PC-3 (cell line): ENCODE data around the gene SCN5A. TPM values are rescaled to one million over a fixed set of nuclear protein-coding genes. Genes with fewer than 3 reads are reported as not detected.
A peak's percentile ranks its signal among the peaks of the same experiment; 100 is the strongest.

Experiments used
- ATAC-seq: fragments of 200-7000 bp; cut with Tn5 transposase; 2 replicates; pipeline ENCODE4 v1.9.1; 2020; ENCODE audit warnings: mild to moderate bottlenecking, moderate library complexity
- BruUV-seq: library from RNA; stranded (reverse); fragments of 400-500 nt; replicated peaks from 2 replicates; lab custom pipeline; 2021; lab: Mats Ljungman, UMichigan
- CTCF ChIA-PET: fragments of 300-600 bp; sonication (Branson Sonifier 250); formaldehyde crosslinking; loops from one replicate; lab custom pipeline; 2022; ENCODE audit warnings: antibody characterized with exemption; lab: Charles Lee
- POLR2A ChIA-PET: fragments of 300-600 bp; sonication (Branson Sonifier 250); formaldehyde crosslinking; loops from one replicate; lab custom pipeline; 2022; ENCODE audit warnings: antibody characterized with exemption; ENCODE audit not compliant: unreplicated experiment; lab: Charles Lee
- DNase-seq: peaks from one replicate; pipeline ENCODE4 v3.0.0-alpha.2; 2015
- H2AFZ ChIP-seq: fragments of 300-600 bp; sonication (generic); 2 replicates; pipeline ENCODE4 v1.6.0; 2016; ENCODE audit warnings: antibody characterized with exemption, low read length
- H3F3A ChIP-seq: fragments of 300-600 bp; sonication (generic); one replicate; pipeline ENCODE4 v1.6.0; 2017; ENCODE audit warnings: antibody characterized with exemption, low read length, control low read depth, mild to moderate bottlenecking; ENCODE audit not compliant: unreplicated experiment
- H3K27ac ChIP-seq: fragments of 300-600 bp; sonication (generic); 2 replicates; pipeline ENCODE4 v1.5.1; 2016; ENCODE audit warnings: mild to moderate bottlenecking, low read length
- H3K27me3 ChIP-seq: fragments of 300-600 bp; sonication (generic); 2 replicates; pipeline ENCODE4 v1.6.1; 2016; ENCODE audit warnings: low read length, mixed read lengths
- H3K36me3 ChIP-seq: fragments of 300-600 bp; sonication (generic); 2 replicates; pipeline ENCODE4 v1.6.1; 2016; ENCODE audit warnings: low read depth, mixed run types, low read length, mixed read lengths
- H3K4me1 ChIP-seq: fragments of 300-600 bp; sonication (generic); 2 replicates; pipeline ENCODE4 v1.5.1; 2016; ENCODE audit warnings: low read length; ENCODE audit not compliant: insufficient read depth
- H3K4me2 ChIP-seq: fragments of 300-600 bp; sonication (generic); 2 replicates; pipeline ENCODE4 v1.6.0; 2016; ENCODE audit warnings: low read length
- H3K4me3 ChIP-seq: fragments of 300-600 bp; sonication (generic); 2 replicates; pipeline ENCODE4 v1.5.1; 2016; ENCODE audit warnings: mild to moderate bottlenecking, low read length, mixed read lengths
- H3K79me2 ChIP-seq: fragments of 300-600 bp; sonication (generic); 2 replicates; pipeline ENCODE4 v1.6.1; 2017; ENCODE audit warnings: low read length, mixed read lengths
- H3K9ac ChIP-seq: fragments of 300-600 bp; sonication (generic); 2 replicates; pipeline ENCODE4 v1.6.0; 2016; ENCODE audit warnings: mild to moderate bottlenecking, low read length
- H3K9me2 ChIP-seq: fragments of 300-600 bp; sonication (generic); replicated peaks from 2 replicates; pipeline ENCODE4 v1.6.1; 2016; ENCODE audit warnings: mixed run types, low read length, mixed read lengths
- H3K9me3 ChIP-seq: fragments of 300-600 bp; sonication (generic); 2 replicates; pipeline ENCODE4 v1.6.1; 2016; ENCODE audit warnings: low read length, mixed read lengths
- H4K20me1 ChIP-seq: fragments of 300-600 bp; sonication (generic); 2 replicates; pipeline ENCODE4 v1.6.1; 2016; ENCODE audit warnings: low read length, mixed read lengths
- CTCF ChIP-seq: fragments of 300-600 bp; sonication (generic); conservative IDR thresholded peaks from 2 replicates; pipeline ENCODE4 v1.5.1; 2017; ENCODE audit warnings: antibody characterized with exemption, low read depth, mild to moderate bottlenecking, low read length
- EZH2 ChIP-seq: fragments of 300-600 bp; sonication (generic); IDR thresholded peaks from one replicate; pipeline ENCODE4 v1.6.1; 2017; ENCODE audit warnings: antibody characterized with exemption, mild to moderate bottlenecking, low read length; ENCODE audit not compliant: unreplicated experiment
- EZH2phosphoT487 ChIP-seq: fragments of 300-600 bp; sonication (generic); IDR thresholded peaks from 2 replicates; pipeline ENCODE4 v1.6.1; 2018; ENCODE audit warnings: mild to moderate bottlenecking, antibody characterized with exemption, low read length, borderline replicate concordance
- intact Hi-C: fragments of 100-400 bp; cut with micrococcal nuclease; formaldehyde crosslinking; loops from 2 replicates; pipeline ENCODE4 v1.9.0; 2023
- total RNA-seq: library from RNA; depleted of rRNA; stranded (reverse); fragments of >200 nt; gene quantifications from 2 replicates; pipeline ENCODE4 v1.2.3, GENCODE V29; 2014

SCN5A gene
- total RNA-seq, 1 experiment from 2014 or later = not detected

- no peaks in the 10 kb centered on the region for H3K9me3 ChIP-seq
- no peak overlapping the region for H3K27ac ChIP-seq
- ChIA-PET POLR2A (no interaction called here), CTCF (interaction anchor here (0.6 kb wide), 1 partner anchor 692 kb away, joined by 3 read pairs; no protein-coding TSS in a partner anchor)
- H3K4me3 ChIP-seq = no peak overlapping the region
- H3K79me2 ChIP-seq = no peaks in the 10 kb centered on the region
- H4K20me1 ChIP-seq = no peaks in the 10 kb centered on the region
- no peak overlapping the region for H3K9ac ChIP-seq
- H3K36me3 ChIP-seq = no peaks in the 10 kb centered on the region
- H3K27me3 ChIP-seq = peaks cover 71% of the 10 kb centered on the region
- TF ChIP-seq CTCF = no peak
- TF ChIP-seq EZH2 = no peak
- no peak for TF ChIP-seq EZH2phosphoT487
- peaks cover 3% of the 10 kb centered on the region; the same call in 1 of the 2 replicates for H3K4me1 ChIP-seq
- intact Hi-C loops = loop anchor here (2.0 kb wide), 1 partner anchor 197 kb away; no protein-coding TSS in a partner anchor
- H3K9me2 ChIP-seq = no peaks in the 10 kb centered on the region
- no peak overlapping the region for H2AFZ ChIP-seq
- no peaks in the 10 kb centered on the region for H3F3A ChIP-seq
- no TSS peak for BruUV-seq
- no peak for ATAC-seq
- no peak overlapping the region for H3K4me2 ChIP-seq
- no peak for DNase-seq
These were observed 2.1 kb downstream of the SCN5A start for GRCh38 chr3:38647217-38647970.

- no peaks in the 10 kb centered on the region for H3K9me3 ChIP-seq
- no peaks in the 10 kb centered on the region for H4K20me1 ChIP-seq
- peaks cover 76% of the 10 kb centered on the region for H3K27me3 ChIP-seq
- H3K9ac ChIP-seq = no peak overlapping the region
- H3K27ac ChIP-seq = no peak overlapping the region
- intact Hi-C loops = loop anchor here (2.0 kb wide), 1 partner anchor 198 kb away; no protein-coding TSS in a partner anchor
- no TSS peak for BruUV-seq
- H3K36me3 ChIP-seq = no peaks in the 10 kb centered on the region
- H3K4me3 ChIP-seq = no peak overlapping the region
- TF ChIP-seq EZH2phosphoT487 (no peak), CTCF (peak; percentile 60)
- H3K79me2 ChIP-seq = no peaks in the 10 kb centered on the region
- ChIA-PET CTCF (interaction anchor here (0.6 kb wide), 1 partner anchor 691 kb away, joined by 3 read pairs; no protein-coding TSS in a partner anchor), POLR2A (no interaction called here)
- peak; percentile 32 for DNase-seq
- H3K4me1 ChIP-seq = peaks cover 3% of the 10 kb centered on the region; the same call in 1 of the 2 replicates
- ATAC-seq = no peak
- no peaks in the 10 kb centered on the region for H3K9me2 ChIP-seq
- no peak overlapping the region for H2AFZ ChIP-seq
- no peaks in the 10 kb centered on the region for H3F3A ChIP-seq
- no peak overlapping the region for H3K4me2 ChIP-seq
These were observed 2.9 kb downstream of the SCN5A start for GRCh38 chr3:38646630-38647029.

GRCh38 chr3:38646062-38646461, 3.4 kb downstream of the SCN5A start:
- POLR2A ChIA-PET = no interaction called here
- Histone ChIP-seq H3K79me2 (no peaks in the 10 kb centered on the region), H4K20me1 (no peaks in the 10 kb centered on the region), H2AFZ (no peak overlapping the region), H3K9me3 (no peaks in the 10 kb centered on the region), H3K4me3 (no peak overlapping the region), H3K4me2 (no peak overlapping the region), H3K9me2 (no peaks in the 10 kb centered on the region), H3F3A (no peaks in the 10 kb centered on the region), H3K27me3 (peaks cover 81% of the 10 kb centered on the region), H3K4me1 (peaks cover 3% of the 10 kb centered on the region; the same call in 1 of the 2 replicates), H3K36me3 (no peaks in the 10 kb centered on the region), H3K9ac (no peak overlapping the region), H3K27ac (no peak overlapping the region)
- no TSS peak for BruUV-seq
- TF ChIP-seq EZH2phosphoT487 = no peak
- intact Hi-C loops = loop anchor here (2.0 kb wide), 1 partner anchor 199 kb away; no protein-coding TSS in a partner anchor
- no peak for DNase-seq
- CTCF ChIA-PET = no interaction called here
- no peak for ATAC-seq
